Skeletal muscle satellite cell (primary cell): ENCODE data around the gene BRMS1L.

ENCODE experiments used
- H3K27me3 ChIP-seq: 2 replicates; pipeline ENCODE4 v1.7.0; 2013; ENCODE audit warnings: low read length; ENCODE audit not compliant: control insufficient read depth, insufficient read depth
- H3K36me3 ChIP-seq: 2 replicates; pipeline ENCODE4 v1.7.0; 2013; ENCODE audit warnings: mild to moderate bottlenecking, control low read depth, low read length; ENCODE audit not compliant: insufficient read depth
- H3K4me1 ChIP-seq: 2 replicates; pipeline ENCODE4 v1.7.0; 2013; ENCODE audit warnings: low read length; ENCODE audit not compliant: control insufficient read depth, insufficient read depth
- H3K4me2 ChIP-seq: 2 replicates; pipeline ENCODE4 v1.7.0; 2013; ENCODE audit warnings: mild to moderate bottlenecking, low read length
- H3K4me3 ChIP-seq: 2 replicates; pipeline ENCODE4 v1.7.0; 2013; ENCODE audit warnings: low read length
- H3K9ac ChIP-seq: 2 replicates; pipeline ENCODE4 v1.7.0; 2013; ENCODE audit warnings: mild to moderate bottlenecking, low read depth, low read length, moderate library complexity
- H3K9me3 ChIP-seq: replicated peaks from 2 replicates; pipeline ENCODE4 v1.7.0; 2013; ENCODE audit warnings: mild to moderate bottlenecking, control low read depth, low read length

BRMS1L gene

GRCh38 chr14:35851823-35852222, 25.7 kb downstream of the BRMS1L start:
- no peaks in the 10 kb centered on the region for H3K27me3 ChIP-seq
- H3K9me3 ChIP-seq, result no peaks in the 10 kb centered on the region
- no peak overlapping the region for H3K4me3 ChIP-seq
- H3K36me3 ChIP-seq, result peaks cover 3% of the 10 kb centered on the region
- no peak overlapping the region for H3K4me2 ChIP-seq
- no peaks in the 10 kb centered on the region for H3K4me1 ChIP-seq
- H3K9ac ChIP-seq, result no peak overlapping the region

DNA sequence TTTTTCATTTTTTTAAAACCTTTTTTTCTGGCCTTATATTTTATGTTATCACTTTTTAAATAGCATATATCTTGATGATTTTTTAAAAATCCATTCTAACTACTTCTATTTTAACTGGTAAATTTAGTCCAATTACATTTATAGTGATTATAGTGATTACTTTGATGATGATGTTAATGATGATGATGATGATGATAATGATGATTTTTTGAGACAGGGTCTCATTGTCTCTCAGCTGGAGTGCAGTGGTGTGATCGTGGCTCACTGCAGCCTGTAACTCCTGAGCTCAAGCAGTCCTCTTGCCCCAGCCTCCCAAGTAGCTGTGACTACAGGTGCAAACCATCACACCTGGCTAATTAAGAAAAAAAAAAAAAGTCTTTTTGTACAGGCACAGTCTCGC, 27.1 kb downstream of the BRMS1L start:
- H3K36me3 ChIP-seq, result peaks cover 3% of the 10 kb centered on the region
- no peaks in the 10 kb centered on the region for H3K27me3 ChIP-seq
- H3K4me1 ChIP-seq, result no peaks in the 10 kb centered on the region
- H3K4me2 ChIP-seq, result no peak overlapping the region
- no peak overlapping the region for H3K9ac ChIP-seq
- H3K9me3 ChIP-seq, result no peaks in the 10 kb centered on the region
- H3K4me3 ChIP-seq, result no peak overlapping the region

DNA sequence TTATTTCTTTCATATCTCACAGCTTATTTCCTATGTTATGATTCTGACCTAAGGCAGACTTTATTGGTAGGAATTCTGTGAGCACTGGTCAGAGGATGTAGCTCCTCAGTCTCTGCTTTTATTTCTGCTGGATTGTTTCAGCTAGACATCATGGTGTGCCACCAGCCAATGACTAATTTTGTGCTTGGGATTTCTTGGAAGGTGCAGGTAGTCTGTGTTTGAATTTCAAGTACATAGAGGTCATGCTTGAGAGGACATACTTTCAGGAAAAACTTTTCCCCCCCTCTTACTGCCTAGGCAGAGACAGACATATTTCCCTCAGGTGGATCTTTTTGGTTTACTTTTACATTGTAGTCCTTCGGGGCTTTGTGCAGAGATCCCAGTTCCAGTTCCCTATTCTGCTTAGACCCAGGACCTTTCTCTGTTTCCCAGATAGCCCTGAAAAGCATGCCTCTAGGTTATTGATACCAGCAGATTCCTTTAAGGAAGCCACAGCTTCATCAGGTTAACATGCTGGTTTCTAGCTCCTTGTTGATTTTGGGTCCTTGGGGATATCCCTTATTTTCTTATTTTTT, 28.6 kb downstream of the BRMS1L start:
- H3K36me3 ChIP-seq, result peaks cover 3% of the 10 kb centered on the region
- H3K9ac ChIP-seq, result no peak overlapping the region
- H3K27me3 ChIP-seq, result no peaks in the 10 kb centered on the region
- H3K4me3 ChIP-seq, result no peak overlapping the region
- no peaks in the 10 kb centered on the region for H3K9me3 ChIP-seq
- no peak overlapping the region for H3K4me2 ChIP-seq
- H3K4me1 ChIP-seq, result no peaks in the 10 kb centered on the region

DNA sequence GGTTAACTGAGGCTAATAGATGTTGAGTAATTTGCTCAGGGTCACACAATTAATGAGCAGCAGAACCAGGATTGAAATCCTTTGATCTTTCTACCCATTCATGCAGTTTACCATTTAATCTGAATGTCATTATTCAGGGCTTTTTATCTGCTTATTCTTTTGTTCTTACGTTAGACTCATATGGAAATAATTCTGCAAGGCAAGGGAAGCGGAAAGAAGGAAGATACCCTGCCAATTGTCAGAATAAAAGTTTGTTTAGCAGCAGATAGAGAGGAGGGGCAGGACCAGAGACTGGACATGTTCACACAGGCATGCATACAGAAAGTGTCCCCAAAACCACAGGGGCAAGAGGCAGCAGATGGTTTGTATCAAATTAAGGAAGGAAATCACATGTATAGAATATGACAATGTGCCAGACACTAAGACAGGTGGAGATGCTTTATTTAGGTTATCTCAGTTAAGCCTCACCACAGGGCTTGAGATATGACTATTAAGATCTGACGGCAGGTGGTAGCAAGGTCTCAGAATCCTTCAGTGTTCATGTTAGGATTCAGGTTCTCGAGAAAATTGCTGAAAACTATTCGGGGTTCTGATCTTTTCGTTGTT, 29.8 kb downstream of the BRMS1L start:
- Histone ChIP-seq H3K4me1 (no peaks in the 10 kb centered on the region), H3K9me3 (no peaks in the 10 kb centered on the region), H3K36me3 (peaks cover 3% of the 10 kb centered on the region), H3K9ac (no peak overlapping the region), H3K27me3 (no peaks in the 10 kb centered on the region), H3K4me2 (no peak overlapping the region), H3K4me3 (no peak overlapping the region)

DNA sequence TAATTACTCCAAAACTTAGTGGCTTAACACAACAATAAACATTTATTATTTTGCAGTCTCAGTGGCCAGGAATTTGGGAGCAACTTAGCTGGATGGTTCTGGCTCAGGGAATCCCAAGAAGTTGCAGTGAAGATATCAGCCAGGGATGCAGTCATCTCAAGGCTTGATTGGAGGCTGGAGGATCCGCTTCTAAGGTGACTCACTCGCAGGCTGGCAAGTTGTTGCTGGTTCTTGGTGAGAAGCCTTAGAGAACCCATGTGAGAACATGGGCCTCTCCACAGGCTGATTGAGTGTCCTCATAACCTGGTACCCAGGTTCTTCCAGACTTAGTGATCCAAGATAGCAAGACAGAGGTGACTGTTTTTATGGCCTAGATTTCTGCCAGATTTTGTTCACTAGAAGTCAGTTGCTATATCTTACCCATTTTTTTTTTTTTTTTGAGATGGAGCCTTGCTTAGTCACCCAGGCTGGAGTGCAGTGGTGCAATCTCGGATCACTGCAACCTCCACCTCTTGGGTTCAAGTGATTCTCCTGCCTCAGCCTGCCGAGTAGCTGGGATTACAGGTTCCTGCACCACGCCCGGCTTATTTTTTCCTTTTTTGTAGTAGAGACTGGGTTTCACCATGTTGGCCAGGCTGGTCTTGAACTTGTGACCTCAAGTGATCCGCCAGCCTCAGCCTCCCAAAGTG, 32.5 kb downstream of the BRMS1L start:
- no peak overlapping the region for H3K4me3 ChIP-seq
- H3K9ac ChIP-seq, result no peak overlapping the region
- no peak overlapping the region for H3K4me2 ChIP-seq
- H3K9me3 ChIP-seq, result no peaks in the 10 kb centered on the region
- H3K36me3 ChIP-seq, result no peaks in the 10 kb centered on the region
- H3K4me1 ChIP-seq, result no peaks in the 10 kb centered on the region
- no peaks in the 10 kb centered on the region for H3K27me3 ChIP-seq

- no peaks in the 10 kb centered on the region for H3K36me3 ChIP-seq
- no peak overlapping the region for H3K9ac ChIP-seq
- H3K27me3 ChIP-seq, result no peaks in the 10 kb centered on the region
- H3K9me3 ChIP-seq, result no peaks in the 10 kb centered on the region
- H3K4me2 ChIP-seq, result no peak overlapping the region
- H3K4me3 ChIP-seq, result no peak overlapping the region
- H3K4me1 ChIP-seq, result no peaks in the 10 kb centered on the region
Measured at GRCh38 chr14:35861204-35861868, 35.2 kb downstream of the BRMS1L start.

DNA sequence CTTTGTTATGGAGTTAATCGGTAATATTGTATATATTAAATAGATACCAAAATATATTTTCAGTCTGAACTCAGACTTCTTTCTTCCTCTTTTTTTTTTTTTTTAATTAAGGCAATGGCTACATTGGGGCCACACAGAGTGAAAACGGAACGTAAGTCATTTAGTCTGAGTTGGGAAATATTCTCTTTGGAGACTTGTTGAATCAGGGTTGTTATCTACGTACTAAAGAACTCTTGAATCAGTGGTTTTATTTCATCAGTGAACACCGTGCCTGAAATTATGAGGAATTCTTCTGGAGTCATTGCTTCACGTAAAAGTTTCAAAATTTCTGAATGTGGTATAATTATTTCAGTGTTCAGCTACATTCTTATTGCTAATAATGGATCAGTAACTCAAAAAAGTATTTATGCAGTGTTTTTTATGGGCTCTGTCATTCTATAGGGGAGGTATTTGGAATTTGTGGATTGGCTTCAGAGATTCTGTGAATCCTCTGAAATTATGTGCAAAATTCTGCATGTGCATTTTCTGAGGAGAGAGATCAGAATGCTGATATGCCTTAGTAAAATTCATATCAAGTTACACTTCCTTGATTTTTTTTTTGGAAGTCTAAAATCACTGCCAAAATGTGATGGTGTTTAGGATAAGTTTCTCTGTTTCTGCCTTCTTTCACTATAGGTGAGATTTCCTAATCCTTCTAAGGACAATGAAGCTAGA, 39.6 kb downstream of the BRMS1L start:
- Histone ChIP-seq H3K4me2 (no peak overlapping the region), H3K4me3 (no peak overlapping the region), H3K27me3 (no peaks in the 10 kb centered on the region), H3K36me3 (peaks cover 2% of the 10 kb centered on the region), H3K9ac (no peak overlapping the region), H3K4me1 (peaks cover 8% of the 10 kb centered on the region), H3K9me3 (no peaks in the 10 kb centered on the region)

GRCh38 chr14:35866595-35867279, 40.6 kb downstream of the BRMS1L start:
- H3K9ac ChIP-seq, result no peak overlapping the region
- H3K27me3 ChIP-seq, result no peaks in the 10 kb centered on the region
- H3K4me2 ChIP-seq, result no peak overlapping the region
- H3K36me3 ChIP-seq, result peaks cover 2% of the 10 kb centered on the region
- H3K9me3 ChIP-seq, result no peaks in the 10 kb centered on the region
- H3K4me3 ChIP-seq, result no peak overlapping the region
- peaks cover 8% of the 10 kb centered on the region for H3K4me1 ChIP-seq

DNA sequence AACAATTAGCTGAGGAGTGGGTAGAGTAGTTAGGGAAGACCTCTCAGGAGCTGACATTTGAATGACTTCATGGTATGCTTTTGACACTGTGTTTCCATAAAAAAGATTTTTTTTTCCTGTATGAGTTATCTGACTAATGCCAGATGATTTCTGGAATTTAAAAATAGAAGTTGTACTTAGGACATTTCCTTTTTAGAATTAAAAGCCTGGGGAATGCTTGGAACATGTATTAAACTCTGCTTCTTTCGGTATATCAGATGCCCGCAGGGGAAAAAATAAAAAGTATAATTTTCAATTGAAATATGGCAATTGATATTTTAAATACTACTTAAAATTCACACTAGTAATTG, 41.1 kb downstream of the BRMS1L start:
- H3K4me2 ChIP-seq, result no peak overlapping the region
- no peaks in the 10 kb centered on the region for H3K27me3 ChIP-seq
- no peaks in the 10 kb centered on the region for H3K9me3 ChIP-seq
- peaks cover 2% of the 10 kb centered on the region for H3K36me3 ChIP-seq
- peaks cover 8% of the 10 kb centered on the region for H3K4me1 ChIP-seq
- H3K9ac ChIP-seq, result no peak overlapping the region
- H3K4me3 ChIP-seq, result no peak overlapping the region

- Histone ChIP-seq H3K27me3 (no peaks in the 10 kb centered on the region), H3K4me2 (no peak overlapping the region), H3K36me3 (no peaks in the 10 kb centered on the region), H3K9ac (no peak overlapping the region), H3K9me3 (no peaks in the 10 kb centered on the region), H3K4me3 (no peak overlapping the region), H3K4me1 (peaks cover 11% of the 10 kb centered on the region)
Measured at GRCh38 chr14:35875296-35875695, 49.2 kb downstream of the BRMS1L start.

DNA sequence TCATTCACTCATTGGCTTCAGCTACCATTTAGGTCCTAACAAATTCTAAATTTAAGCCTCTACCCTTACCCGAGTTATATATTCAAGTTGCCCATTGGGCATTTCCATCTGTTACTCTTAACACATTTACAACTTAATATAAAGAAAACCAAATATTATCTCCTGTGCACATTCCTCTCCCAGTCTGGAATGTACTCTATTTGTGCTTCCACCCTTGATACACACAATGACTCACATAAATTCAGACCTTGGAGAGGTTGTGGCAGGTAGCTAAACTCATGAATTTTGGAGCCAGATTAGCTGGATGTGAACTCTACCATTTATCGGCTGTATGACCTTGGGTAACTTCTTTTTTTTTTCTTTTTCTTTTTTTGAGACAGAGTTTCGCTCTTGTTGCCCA, 51.1 kb downstream of the BRMS1L start:
- H3K9me3 ChIP-seq, result no peaks in the 10 kb centered on the region
- no peak overlapping the region for H3K9ac ChIP-seq
- H3K27me3 ChIP-seq, result no peaks in the 10 kb centered on the region
- no peak overlapping the region for H3K4me2 ChIP-seq
- peaks cover 11% of the 10 kb centered on the region for H3K4me1 ChIP-seq
- no peaks in the 10 kb centered on the region for H3K36me3 ChIP-seq
- H3K4me3 ChIP-seq, result no peak overlapping the region
